A549 (cell line): ENCODE data around the gene NDUFA8. TPM values are rescaled to one million over a fixed set of nuclear protein-coding genes. Genes with fewer than 3 reads are reported as not detected.

Experiments
- ATAC-seq, 2 experiments: fragments of 200-7000 bp in 1 of 2; fragments of >200 bp in 1 of 2; cut with Nextera tagmentation in 1 of 2; cut with Tn5 transposase in 1 of 2; 3 replicates each; pipeline versions ENCODE4 v1.8.0 to v1.9.1; 2018 to 2020; ENCODE audit warnings: mild to moderate bottlenecking in 1 of 2, moderate library complexity in 1 of 2
- CTCF ChIA-PET: fragments of 300-600 bp; sonication (Branson Sonifier 250); formaldehyde crosslinking; extraction: SDS; loops from one replicate; lab custom pipeline; 2021; ENCODE audit warnings: antibody characterized with exemption, inconsistent platforms; lab: Yijun Ruan, JAX
- POLR2A ChIA-PET: fragments of 350-600 bp; formaldehyde crosslinking; extraction: SDS; loops from one replicate; lab custom pipeline; 2021; ENCODE audit warnings: antibody characterized with exemption, inconsistent platforms; lab: Yijun Ruan, JAX
- DNase-seq, 2 experiments: peaks; one replicate each; pipeline versions ENCODE4 v3.0.0 to v3.0.0-alpha.2; 2011 to 2016; ENCODE audit warnings: low read depth in 1 of 2, low spot score in 1 of 2
- FAIRE-seq: peaks from 2 replicates; lab custom pipeline; 2011; peaks lifted over from hg19 to GRCh38; lab: Jason Lieb, UNC
- H3K27ac ChIP-seq, 2 experiments: fragments of >200 bp; sonication (Bioruptor Twin); formaldehyde crosslinking; 3 replicates each; pipeline ENCODE4 v1.5.1; 2016 to 2017
- H3K4me1 ChIP-seq: fragments of >200 bp; sonication (Bioruptor Twin); formaldehyde crosslinking; 3 replicates; pipeline ENCODE4 v1.6.1; 2016
- H3K4me2 ChIP-seq: fragments of >200 bp; sonication (Bioruptor Twin); formaldehyde crosslinking; 3 replicates; pipeline ENCODE4 v1.6.1; 2016
- H3K4me3 ChIP-seq: fragments of >200 bp; sonication (Bioruptor Twin); formaldehyde crosslinking; 3 replicates; pipeline ENCODE4 v1.5.1; 2016
- H3K9me3 ChIP-seq: fragments of >200 bp; sonication (Bioruptor Twin); formaldehyde crosslinking; 3 replicates; pipeline ENCODE4 v1.6.1; 2016
- BHLHE40 ChIP-seq: IDR thresholded peaks from 2 replicates; pipeline ENCODE4 v1.6.1; 2012; ENCODE audit warnings: low read depth, low read length, inconsistent platforms
- CBX2 ChIP-seq: fragments of 200-600 bp; sonication (generic); IDR thresholded peaks from 2 replicates; pipeline ENCODE4 v1.6.1; 2016; ENCODE audit warnings: low read depth, mild to moderate bottlenecking, borderline replicate concordance
- CEBPB ChIP-seq, 2 experiments: fragments of >200 bp in 1 of 2; sonication (Bioruptor Twin) in 1 of 2; formaldehyde crosslinking in 1 of 2; IDR thresholded peaks; 2 replicates each; pipeline ENCODE4 v1.6.1; 2012 to 2016
- CHD2 ChIP-seq: fragments of 150-350 bp; IDR thresholded peaks from 2 replicates; pipeline ENCODE4 v1.6.1; 2014; ENCODE audit warnings: low read length; ENCODE audit not compliant: partially characterized antibody
- ESRRA ChIP-seq: fragments of 150-350 bp; IDR thresholded peaks from 2 replicates; pipeline ENCODE4 v1.6.1; 2014; ENCODE audit warnings: mild to moderate bottlenecking, low read length, borderline replicate concordance
- FOSB ChIP-seq: fragments of 250-450 bp; sonication (Bioruptor Pico); IDR thresholded peaks from 2 replicates; pipeline ENCODE4 v1.5.0; 2020; ENCODE audit warnings: mild to moderate bottlenecking, moderate library complexity
- FOSL2 ChIP-seq, 2 experiments: fragments of 450-650 bp in 1 of 2; fragments of >200 bp in 1 of 2; sonication (Bioruptor Twin) in 1 of 2; formaldehyde crosslinking; IDR thresholded peaks; 2 replicates each; pipeline versions ENCODE4 v1.5.0 to v1.6.1; 2016 to 2020; ENCODE audit warnings: mild to moderate bottlenecking in 1 of 2, moderate library complexity in 1 of 2
- GATA3 ChIP-seq: IDR thresholded peaks from 2 replicates; pipeline ENCODE4 v1.6.1; 2012; ENCODE audit warnings: borderline replicate concordance
- HEYL ChIP-seq: fragments of 250-450 bp; sonication (Bioruptor Pico); IDR thresholded peaks from 2 replicates; pipeline ENCODE4 v1.8.0; 2021; ENCODE audit warnings: mild to moderate bottlenecking, moderate library complexity
- HOXA7 ChIP-seq: fragments of 250-450 bp; sonication (Bioruptor Pico); IDR thresholded peaks from 2 replicates; pipeline ENCODE4 v1.5.0; 2020; ENCODE audit warnings: mild to moderate bottlenecking, moderate library complexity
- HOXB13 ChIP-seq: fragments of 250-450 bp; sonication (Bioruptor Pico); IDR thresholded peaks from 2 replicates; pipeline ENCODE4 v1.5.0; 2020; ENCODE audit warnings: low read depth, mild to moderate bottlenecking, moderate library complexity
- KDM5A ChIP-seq: fragments of 200-600 bp; sonication (generic); IDR thresholded peaks from 2 replicates; pipeline ENCODE4 v1.6.1; 2016; ENCODE audit warnings: antibody characterized with exemption, mild to moderate bottlenecking
- MYC ChIP-seq: IDR thresholded peaks from 2 replicates; pipeline ENCODE4 v1.6.1; 2012; ENCODE audit warnings: mild to moderate bottlenecking, inconsistent platforms, low read length, improper control_type of control experiment, borderline replicate concordance
- NPAS2 ChIP-seq: fragments of 250-450 bp; sonication (Bioruptor Pico); IDR thresholded peaks from 2 replicates; pipeline ENCODE4 v1.8.0; 2022; ENCODE audit warnings: mild to moderate bottlenecking, moderate library complexity, borderline replicate concordance
- PHF8 ChIP-seq: fragments of 200-600 bp; sonication (generic); IDR thresholded peaks from 2 replicates; pipeline ENCODE4 v1.6.1; 2016; ENCODE audit warnings: low read depth, mild to moderate bottlenecking, antibody characterized with exemption, moderate library complexity, borderline replicate concordance
- POLR2A ChIP-seq: IDR thresholded peaks from 2 replicates; pipeline ENCODE4 v1.6.1; 2012; ENCODE audit warnings: mild to moderate bottlenecking, low read length
- RAD21 ChIP-seq, 2 experiments: fragments of >200 bp in 1 of 2; sonication (Bioruptor Twin) in 1 of 2; formaldehyde crosslinking in 1 of 2; IDR thresholded peaks in 1 of 2; conservative IDR thresholded peaks in 1 of 2; 2 replicates in 1 of 2; 3 replicates in 1 of 2; pipeline ENCODE4 v1.6.1; 2012 to 2018; ENCODE audit warnings: inconsistent platforms in 1 of 2
- RARB ChIP-seq: fragments of 250-450 bp; sonication (Bioruptor Pico); IDR thresholded peaks from 2 replicates; pipeline ENCODE4 v1.8.0; 2021; ENCODE audit warnings: mild to moderate bottlenecking, moderate library complexity
- RCOR1 ChIP-seq: fragments of 150-350 bp; IDR thresholded peaks from 2 replicates; pipeline ENCODE4 v1.6.1; 2014; ENCODE audit warnings: antibody characterized with exemption, low read length, low read depth
- SMC3 ChIP-seq: fragments of >200 bp; sonication (Bioruptor Twin); formaldehyde crosslinking; IDR thresholded peaks from 3 replicates; pipeline ENCODE4 v1.6.1; 2018; ENCODE audit warnings: inconsistent platforms
- TP53 ChIP-seq: fragments of 250-450 bp; sonication (Bioruptor Pico); IDR thresholded peaks from 2 replicates; pipeline ENCODE4 v1.5.0; 2021; ENCODE audit warnings: mild to moderate bottlenecking, moderate library complexity
- WGBS: methylation state at CpG from one replicate; pipeline ENCODE4 v1.1.6; 2017; ENCODE audit errors: missing lambda C conversion rate; 5-methylcytosine and 5-hydroxymethylcytosine counted together
- polyA plus RNA-seq, 4 experiments: library from polyadenylated mRNA; depleted of rRNA in 3 of 4; stranded (reverse); fragments of >200 nt; fragmentation: RNase III in 1 of 4; extraction: RNeasy Plus Mini Kit Qiagen cat#74134 plus additional on column Dnase treatment in 1 of 4; gene quantifications; 2 replicates in 3 of 4; 3 replicates in 1 of 4; pipeline ENCODE4 v1.2.3, GENCODE V29; 2011 to 2017
- TF ChIP-seq, protein P1 (sequence below): fragments of 250-450 bp; sonication (Bioruptor Pico); IDR thresholded peaks from 2 replicates; pipeline ENCODE4 v1.5.0; 2020; ENCODE audit warnings: low read depth, mild to moderate bottlenecking, moderate library complexity
- TF ChIP-seq, protein P2 (sequence below): IDR thresholded peaks from 2 replicates; pipeline ENCODE4 v1.6.1; 2012
- TF ChIP-seq, protein P3 (sequence below): IDR thresholded peaks from 2 replicates; pipeline ENCODE4 v1.6.1; 2012
- TF ChIP-seq, protein P4 (sequence below): fragments of 450-650 bp; IDR thresholded peaks from 2 replicates; pipeline ENCODE4 v1.6.1; 2014; ENCODE audit warnings: antibody characterized with exemption
- TF ChIP-seq, protein P5 (sequence below): fragments of 250-450 bp; sonication (Bioruptor Pico); IDR thresholded peaks from 2 replicates; pipeline ENCODE4 v1.5.0; 2021; ENCODE audit warnings: mild to moderate bottlenecking, moderate library complexity, borderline replicate concordance
- TF ChIP-seq, protein P6 (sequence below): fragments of >200 bp; sonication (Bioruptor Twin); formaldehyde crosslinking; IDR thresholded peaks from 3 replicates; pipeline ENCODE4 v1.5.1; 2016

The NDUFA8 gene
- polyA plus RNA-seq, 2 of the 4 experiments (the other 2 are of a cell fraction), result 120 to 145 TPM

DNA sequence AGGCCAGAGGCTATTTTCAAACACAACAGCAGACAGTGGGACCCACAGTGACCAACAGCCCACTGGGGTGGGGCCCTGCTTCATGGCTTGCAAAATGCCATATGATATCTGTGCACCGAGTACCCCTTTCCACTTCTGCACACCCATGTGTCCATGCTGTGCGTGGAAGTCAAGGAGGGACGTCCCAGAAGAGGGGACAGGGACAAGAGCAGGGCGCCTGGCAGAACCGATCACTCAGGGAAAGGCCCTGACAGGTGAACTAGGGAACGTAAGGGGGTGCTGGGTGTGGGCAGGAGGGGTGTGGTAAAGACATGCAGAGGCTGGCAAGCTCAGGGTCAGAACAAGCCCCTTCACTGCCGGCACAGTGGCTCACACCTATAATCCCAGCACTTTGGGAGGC is 58.8 kb downstream of the NDUFA8 start (continued):
- TF ChIP-seq TP53 (CRISPR knock-in tag), result no peak

DNA sequence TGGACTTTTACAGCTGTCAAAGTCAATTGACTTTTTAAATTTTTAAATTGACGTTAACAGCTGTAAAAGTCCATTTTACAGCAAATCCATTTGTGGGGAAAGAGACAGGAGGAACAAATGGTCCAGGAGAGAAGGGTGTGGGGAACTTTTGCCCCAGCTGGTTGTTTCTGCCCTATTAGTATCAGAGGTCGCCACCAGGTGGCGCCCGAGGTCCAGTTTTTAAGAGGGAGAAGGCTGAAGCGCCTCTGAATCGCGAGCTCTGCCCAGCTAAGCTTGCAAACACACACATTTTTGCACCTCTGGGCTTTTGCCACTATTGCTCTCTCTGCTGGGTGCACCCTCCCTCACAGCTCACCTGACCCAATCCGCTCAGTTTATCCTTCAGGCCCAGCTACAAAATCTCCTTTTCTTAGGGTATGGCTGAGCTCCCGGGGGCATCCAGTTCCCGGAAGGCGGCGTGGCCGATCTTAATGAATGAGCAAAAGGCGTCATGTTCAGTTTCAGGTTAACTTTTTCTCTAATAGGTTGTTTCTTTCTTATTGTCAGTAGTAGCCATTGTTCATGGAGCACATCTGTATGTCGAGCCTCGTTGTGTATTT is 60.2 kb downstream of the NDUFA8 start:
- DNase-seq (peak; percentile 69 to 71), FAIRE-seq (no peak), ATAC-seq (peak; percentile 81 to 92)
- TF ChIP-seq GATA3 (no peak), BHLHE40 (no peak), RARB (no peak), KDM5A (no peak), CEBPB (IDR thresholded peaks at IDR 0.05) (no peak), SMC3 (peak; percentile 79), FOSL2 (IDR thresholded peaks at IDR 0.05) (no peak), FOSL2 (CRISPR knock-in tag; IDR thresholded peaks at IDR 0.05) (no peak), HOXA7 (no peak), PHF8 (no peak), NPAS2 (CRISPR knock-in tag) (no peak), FOSB (CRISPR knock-in tag) (no peak), HEYL (CRISPR knock-in tag) (no peak), TP53 (CRISPR knock-in tag) (no peak), CBX2 (no peak), RCOR1 (no peak), POLR2A (no peak), RAD21 (conservative IDR thresholded peaks at IDR 0.05 in 1 of 2, IDR thresholded peaks at IDR 0.05 in 1 of 2) (peak; percentile 82 to 84), MYC (no peak), HOXB13 (CRISPR knock-in tag) (no peak), CHD2 (no peak), ESRRA (no peak)
- TF ChIP-seq, protein P1, sequence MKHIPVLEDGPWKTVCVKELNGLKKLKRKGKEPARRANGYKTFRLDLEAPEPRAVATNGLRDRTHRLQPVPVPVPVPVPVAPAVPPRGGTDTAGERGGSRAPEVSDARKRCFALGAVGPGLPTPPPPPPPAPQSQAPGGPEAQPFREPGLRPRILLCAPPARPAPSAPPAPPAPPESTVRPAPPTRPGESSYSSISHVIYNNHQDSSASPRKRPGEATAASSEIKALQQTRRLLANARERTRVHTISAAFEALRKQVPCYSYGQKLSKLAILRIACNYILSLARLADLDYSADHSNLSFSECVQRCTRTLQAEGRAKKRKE (CRISPR knock-in tag), result no peak
- TF ChIP-seq, protein P2, sequence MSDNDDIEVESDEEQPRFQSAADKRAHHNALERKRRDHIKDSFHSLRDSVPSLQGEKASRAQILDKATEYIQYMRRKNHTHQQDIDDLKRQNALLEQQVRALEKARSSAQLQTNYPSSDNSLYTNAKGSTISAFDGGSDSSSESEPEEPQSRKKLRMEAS, result no peak
- TF ChIP-seq, protein P3, sequence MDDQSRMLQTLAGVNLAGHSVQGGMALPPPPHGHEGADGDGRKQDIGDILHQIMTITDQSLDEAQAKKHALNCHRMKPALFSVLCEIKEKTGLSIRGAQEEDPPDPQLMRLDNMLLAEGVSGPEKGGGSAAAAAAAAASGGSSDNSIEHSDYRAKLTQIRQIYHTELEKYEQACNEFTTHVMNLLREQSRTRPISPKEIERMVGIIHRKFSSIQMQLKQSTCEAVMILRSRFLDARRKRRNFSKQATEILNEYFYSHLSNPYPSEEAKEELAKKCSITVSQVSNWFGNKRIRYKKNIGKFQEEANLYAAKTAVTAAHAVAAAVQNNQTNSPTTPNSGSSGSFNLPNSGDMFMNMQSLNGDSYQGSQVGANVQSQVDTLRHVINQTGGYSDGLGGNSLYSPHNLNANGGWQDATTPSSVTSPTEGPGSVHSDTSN, result no peak
- TF ChIP-seq, protein P4, sequence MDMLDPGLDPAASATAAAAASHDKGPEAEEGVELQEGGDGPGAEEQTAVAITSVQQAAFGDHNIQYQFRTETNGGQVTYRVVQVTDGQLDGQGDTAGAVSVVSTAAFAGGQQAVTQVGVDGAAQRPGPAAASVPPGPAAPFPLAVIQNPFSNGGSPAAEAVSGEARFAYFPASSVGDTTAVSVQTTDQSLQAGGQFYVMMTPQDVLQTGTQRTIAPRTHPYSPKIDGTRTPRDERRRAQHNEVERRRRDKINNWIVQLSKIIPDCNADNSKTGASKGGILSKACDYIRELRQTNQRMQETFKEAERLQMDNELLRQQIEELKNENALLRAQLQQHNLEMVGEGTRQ, result no peak
- TF ChIP-seq, protein P5, sequence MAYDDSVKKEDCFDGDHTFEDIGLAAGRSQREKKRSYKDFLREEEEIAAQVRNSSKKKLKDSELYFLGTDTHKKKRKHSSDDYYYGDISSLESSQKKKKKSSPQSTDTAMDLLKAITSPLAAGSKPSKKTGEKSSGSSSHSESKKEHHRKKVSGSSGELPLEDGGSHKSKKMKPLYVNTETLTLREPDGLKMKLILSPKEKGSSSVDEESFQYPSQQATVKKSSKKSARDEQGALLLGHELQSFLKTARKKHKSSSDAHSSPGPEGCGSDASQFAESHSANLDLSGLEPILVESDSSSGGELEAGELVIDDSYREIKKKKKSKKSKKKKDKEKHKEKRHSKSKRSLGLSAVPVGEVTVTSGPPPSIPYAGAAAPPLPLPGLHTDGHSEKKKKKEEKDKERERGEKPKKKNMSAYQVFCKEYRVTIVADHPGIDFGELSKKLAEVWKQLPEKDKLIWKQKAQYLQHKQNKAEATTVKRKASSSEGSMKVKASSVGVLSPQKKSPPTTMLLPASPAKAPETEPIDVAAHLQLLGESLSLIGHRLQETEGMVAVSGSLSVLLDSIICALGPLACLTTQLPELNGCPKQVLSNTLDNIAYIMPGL (CRISPR knock-in tag), result no peak
- TF ChIP-seq, protein P6, sequence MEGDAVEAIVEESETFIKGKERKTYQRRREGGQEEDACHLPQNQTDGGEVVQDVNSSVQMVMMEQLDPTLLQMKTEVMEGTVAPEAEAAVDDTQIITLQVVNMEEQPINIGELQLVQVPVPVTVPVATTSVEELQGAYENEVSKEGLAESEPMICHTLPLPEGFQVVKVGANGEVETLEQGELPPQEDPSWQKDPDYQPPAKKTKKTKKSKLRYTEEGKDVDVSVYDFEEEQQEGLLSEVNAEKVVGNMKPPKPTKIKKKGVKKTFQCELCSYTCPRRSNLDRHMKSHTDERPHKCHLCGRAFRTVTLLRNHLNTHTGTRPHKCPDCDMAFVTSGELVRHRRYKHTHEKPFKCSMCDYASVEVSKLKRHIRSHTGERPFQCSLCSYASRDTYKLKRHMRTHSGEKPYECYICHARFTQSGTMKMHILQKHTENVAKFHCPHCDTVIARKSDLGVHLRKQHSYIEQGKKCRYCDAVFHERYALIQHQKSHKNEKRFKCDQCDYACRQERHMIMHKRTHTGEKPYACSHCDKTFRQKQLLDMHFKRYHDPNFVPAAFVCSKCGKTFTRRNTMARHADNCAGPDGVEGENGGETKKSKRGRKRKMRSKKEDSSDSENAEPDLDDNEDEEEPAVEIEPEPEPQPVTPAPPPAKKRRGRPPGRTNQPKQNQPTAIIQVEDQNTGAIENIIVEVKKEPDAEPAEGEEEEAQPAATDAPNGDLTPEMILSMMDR, result peak; percentile 89
- 33% methylated on average over 16 of the region's 16 CpGs for WGBS
- Histone ChIP-seq H3K4me2 (peak overlapping the region; percentile 17; the same call in 2 of the 3 replicates), H3K9me3 (peaks cover 14% of the 10 kb centered on the region), H3K4me3 (no peak overlapping the region), H3K4me1 (no peaks in the 10 kb centered on the region), H3K27ac (no peak overlapping the region)
- POLR2A ChIA-PET, result interaction anchor here (1.1 to 1.3 kb wide), 2 partner anchors 9 to 24 kb away, joined by 3 read pairs; no protein-coding TSS in a partner anchor
- CTCF ChIA-PET, result interaction anchor here (0.6 to 10.5 kb wide), 67 partner anchors 10 to 736 kb away, joined by 3 to 385 read pairs (median 4); partner anchors contain the start of genes MRRF and RBM18
